ENCODE results near the gene SMYD3. TPM values are rescaled to one million over a fixed set of nuclear protein-coding genes. Genes with fewer than 3 reads are reported as not detected.

The SMYD3 gene
- total RNA-seq, 2 experiments from 2014 or later, result 17.1 TPM

GRCh38 chr1:246220495-246221065 lies 286.5 kb downstream of the SMYD3 start:
- Mint-ChIP-seq H3K9me3 (peaks cover 4% of the 10 kb centered on the region), H3K27ac (no peak overlapping the region), H3K4me1 (no peaks in the 10 kb centered on the region), H3K27me3 (no peaks in the 10 kb centered on the region), H3K4me3 (no peak overlapping the region), H3K36me3 (ENCODE audit: low read depth) (no peaks in the 10 kb centered on the region)
- CTCF ChIA-PET, result no interaction called here
- POLR2A ChIA-PET, result no interaction called here
- no peak for DNase-seq

DNA sequence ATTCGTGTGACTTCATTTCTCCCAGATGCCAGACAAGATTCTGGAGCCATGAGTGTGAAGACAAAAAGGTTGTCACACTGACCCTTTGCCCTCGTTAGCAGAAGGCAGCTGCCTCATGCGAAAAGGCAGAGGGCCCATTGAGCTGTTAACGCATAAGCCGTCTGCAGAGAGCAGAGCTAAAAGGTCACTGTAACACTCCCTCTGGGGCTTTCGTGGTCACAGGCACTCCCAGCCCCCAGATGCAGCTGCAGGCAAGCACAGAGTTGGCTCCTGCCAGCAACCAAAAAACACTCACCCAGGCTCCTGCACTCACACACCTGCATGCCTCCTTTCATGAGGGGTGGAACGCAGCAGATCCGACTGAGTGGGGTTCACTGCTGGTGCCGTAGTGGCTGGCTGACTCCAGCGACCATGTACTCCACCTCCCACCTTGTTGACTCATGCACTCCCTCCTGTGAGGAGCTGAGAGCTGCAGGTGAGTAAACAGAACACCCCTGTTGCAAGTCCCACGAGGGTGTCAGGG lies 287.5 kb downstream of the SMYD3 start:
- no peak overlapping the region for H3K4me3 Mint-ChIP-seq
- ChIA-PET POLR2A (no interaction called here), CTCF (no interaction called here)
- H3K4me1 Mint-ChIP-seq, result no peaks in the 10 kb centered on the region
- H3K9me3 Mint-ChIP-seq, result peaks cover 4% of the 10 kb centered on the region
- H3K27me3 Mint-ChIP-seq, result no peaks in the 10 kb centered on the region
- no peaks in the 10 kb centered on the region for H3K36me3 Mint-ChIP-seq (ENCODE audit: low read depth)
- H3K27ac Mint-ChIP-seq, result no peak overlapping the region
- DNase-seq, result no peak

- H3K9me3 Mint-ChIP-seq, result peaks cover 4% of the 10 kb centered on the region
- H3K27ac Mint-ChIP-seq, result no peak overlapping the region
- no peaks in the 10 kb centered on the region for H3K36me3 Mint-ChIP-seq (ENCODE audit: low read depth)
- H3K4me1 Mint-ChIP-seq, result no peaks in the 10 kb centered on the region
- H3K27me3 Mint-ChIP-seq, result no peaks in the 10 kb centered on the region
- DNase-seq, result no peak
- H3K4me3 Mint-ChIP-seq, result no peak overlapping the region
- ChIA-PET CTCF (interaction anchor here (0.6 kb wide), 1 partner anchor 1052 kb away, joined by 3 read pairs; no protein-coding TSS in a partner anchor), POLR2A (no interaction called here)
These were observed 288.4 kb downstream of the SMYD3 start for GRCh38 chr1:246218686-246219085.

- H3K4me3 Mint-ChIP-seq, result no peak overlapping the region
- no peaks in the 10 kb centered on the region for H3K27me3 Mint-ChIP-seq
- no peak for DNase-seq
- CTCF ChIA-PET, result no interaction called here
- H3K4me1 Mint-ChIP-seq, result no peaks in the 10 kb centered on the region
- no peak overlapping the region for H3K27ac Mint-ChIP-seq
- POLR2A ChIA-PET, result no interaction called here
- H3K9me3 Mint-ChIP-seq, result peaks cover 4% of the 10 kb centered on the region
- no peaks in the 10 kb centered on the region for H3K36me3 Mint-ChIP-seq (ENCODE audit: low read depth)
These were observed 290.2 kb downstream of the SMYD3 start for GRCh38 chr1:246216906-246217305.

- POLR2A ChIA-PET, result no interaction called here
- Mint-ChIP-seq H3K27ac (no peak overlapping the region), H3K27me3 (no peaks in the 10 kb centered on the region), H3K36me3 (ENCODE audit: low read depth) (no peaks in the 10 kb centered on the region), H3K4me3 (no peak overlapping the region), H3K9me3 (no peaks in the 10 kb centered on the region), H3K4me1 (no peaks in the 10 kb centered on the region)
- CTCF ChIA-PET, result no interaction called here
- DNase-seq, result no peak
These were observed 291.6 kb downstream of the SMYD3 start for GRCh38 chr1:246215510-246215903.

GRCh38 chr1:246214708-246215509 lies 292.2 kb downstream of the SMYD3 start:
- no peaks in the 10 kb centered on the region for H3K27me3 Mint-ChIP-seq
- ChIA-PET CTCF (no interaction called here), POLR2A (no interaction called here)
- no peak overlapping the region for H3K4me3 Mint-ChIP-seq
- no peak for DNase-seq
- H3K27ac Mint-ChIP-seq, result no peak overlapping the region
- no peaks in the 10 kb centered on the region for H3K36me3 Mint-ChIP-seq (ENCODE audit: low read depth)
- H3K9me3 Mint-ChIP-seq, result no peaks in the 10 kb centered on the region
- H3K4me1 Mint-ChIP-seq, result no peaks in the 10 kb centered on the region

- Mint-ChIP-seq H3K4me3 (no peak overlapping the region), H3K27ac (no peak overlapping the region)
- CTCF ChIA-PET, result no interaction called here
These were observed 293.1 kb downstream of the SMYD3 start for GRCh38 chr1:246213947-246214346.

DNA sequence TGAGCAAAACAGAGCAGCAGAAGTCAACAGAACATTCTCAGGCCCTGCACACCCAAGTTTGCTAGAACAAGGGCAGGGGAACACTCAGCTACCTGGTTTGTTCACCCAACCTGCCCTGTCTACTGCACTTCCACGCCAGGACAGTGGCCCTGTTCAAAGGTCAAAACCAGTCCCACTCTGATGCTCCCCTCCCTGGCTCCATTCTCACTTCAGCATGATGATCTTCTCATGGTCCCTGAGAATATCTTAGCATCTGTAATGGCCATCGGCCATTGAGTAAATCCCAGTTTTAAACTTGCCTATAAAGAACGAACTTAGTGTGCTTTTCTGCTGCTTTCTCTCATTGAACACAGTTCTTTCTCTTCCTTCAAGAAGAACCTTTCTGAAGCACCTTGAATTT lies 293.6 kb downstream of the SMYD3 start:
- no peak overlapping the region for H3K27ac Mint-ChIP-seq

More at GRCh38 chr1:246213947-246214346, 293.1 kb downstream of the SMYD3 start:
- DNase-seq, result no peak
- Mint-ChIP-seq H3K4me1 (no peaks in the 10 kb centered on the region), H3K9me3 (no peaks in the 10 kb centered on the region), H3K27me3 (no peaks in the 10 kb centered on the region), H3K36me3 (ENCODE audit: low read depth) (no peaks in the 10 kb centered on the region)
- POLR2A ChIA-PET, result no interaction called here

DNA sequence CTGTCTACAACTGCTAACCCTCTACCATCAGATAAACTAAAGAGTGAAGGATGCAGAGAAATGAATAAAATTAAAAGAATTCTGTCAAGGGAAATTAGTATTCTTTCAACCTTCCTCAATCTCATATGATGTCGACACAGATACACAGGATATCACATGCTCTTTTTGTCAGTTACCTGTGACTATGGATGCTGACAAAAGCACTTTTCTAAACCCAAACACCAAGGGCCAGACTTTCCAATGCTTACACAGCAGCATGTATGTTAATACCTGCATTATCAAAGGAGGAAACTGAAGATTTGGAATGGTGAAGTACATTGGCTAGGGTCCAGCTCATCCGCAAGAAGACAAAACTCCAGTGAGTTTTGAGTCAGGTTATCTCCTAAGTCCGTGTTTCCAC lies 294.0 kb downstream of the SMYD3 start:
- ChIA-PET POLR2A (no interaction called here), CTCF (no interaction called here)
- Mint-ChIP-seq H3K4me1 (no peaks in the 10 kb centered on the region), H3K4me3 (no peak overlapping the region), H3K27me3 (no peaks in the 10 kb centered on the region), H3K9me3 (no peaks in the 10 kb centered on the region), H3K36me3 (ENCODE audit: low read depth) (no peaks in the 10 kb centered on the region), H3K27ac (no peak overlapping the region)
- no peak for DNase-seq

More for the DNA sequence above, 293.6 kb downstream of the SMYD3 start:
- Mint-ChIP-seq H3K27me3 (no peaks in the 10 kb centered on the region), H3K4me1 (no peaks in the 10 kb centered on the region), H3K4me3 (no peak overlapping the region), H3K9me3 (no peaks in the 10 kb centered on the region), H3K36me3 (ENCODE audit: low read depth) (no peaks in the 10 kb centered on the region)
- POLR2A ChIA-PET, result no interaction called here
- CTCF ChIA-PET, result no interaction called here
- no peak for DNase-seq

DNA sequence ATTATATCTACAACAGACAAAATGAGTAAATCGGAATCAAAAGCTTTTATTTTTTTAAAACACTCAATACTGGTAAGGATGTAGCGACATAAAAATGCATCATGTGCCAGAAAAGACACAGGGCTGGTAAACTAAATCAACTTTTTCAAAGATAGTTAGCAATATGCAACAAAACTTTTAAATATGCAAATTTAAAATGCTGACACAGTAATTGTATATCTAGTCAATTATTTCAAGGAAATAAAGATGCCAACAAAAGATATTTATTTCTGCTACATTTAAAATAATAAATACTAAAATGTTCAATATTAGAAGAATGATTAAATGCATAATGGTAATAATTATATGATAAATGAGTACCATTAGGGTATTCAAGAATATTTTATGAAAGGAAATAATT lies 295.1 kb downstream of the SMYD3 start:
- Mint-ChIP-seq H3K36me3 (ENCODE audit: low read depth) (no peaks in the 10 kb centered on the region), H3K27me3 (no peaks in the 10 kb centered on the region), H3K27ac (no peak overlapping the region), H3K9me3 (no peaks in the 10 kb centered on the region), H3K4me3 (no peak overlapping the region), H3K4me1 (no peaks in the 10 kb centered on the region)
- CTCF ChIA-PET, result no interaction called here
- POLR2A ChIA-PET, result no interaction called here
- no peak for DNase-seq

DNA sequence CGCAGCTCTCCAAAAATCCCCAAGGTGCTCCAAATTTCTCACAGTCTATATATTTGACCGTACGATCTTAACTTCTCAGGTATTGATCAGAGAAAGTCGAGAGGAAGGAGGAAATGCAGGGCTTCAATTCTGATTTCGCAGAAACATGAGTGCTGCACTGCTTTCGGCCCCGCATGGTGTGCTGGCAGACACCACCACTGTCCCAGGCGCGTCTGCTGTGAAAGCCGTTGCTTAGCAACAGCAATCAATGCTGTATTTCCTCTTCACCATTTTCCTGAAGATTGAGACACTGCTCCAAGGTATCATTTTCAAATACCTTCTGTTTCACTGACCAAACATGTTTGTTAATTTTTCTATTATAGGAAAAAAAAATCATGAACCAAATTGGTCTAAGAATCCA lies 296.3 kb downstream of the SMYD3 start:
- CTCF ChIA-PET, result no interaction called here
- POLR2A ChIA-PET, result no interaction called here
- Mint-ChIP-seq H3K4me3 (no peak overlapping the region), H3K27me3 (no peaks in the 10 kb centered on the region), H3K36me3 (ENCODE audit: low read depth) (no peaks in the 10 kb centered on the region), H3K4me1 (no peaks in the 10 kb centered on the region), H3K9me3 (no peaks in the 10 kb centered on the region), H3K27ac (no peak overlapping the region)
- DNase-seq, result no peak

- Mint-ChIP-seq H3K4me3 (no peak overlapping the region), H3K27ac (no peak overlapping the region), H3K27me3 (no peaks in the 10 kb centered on the region), H3K9me3 (no peaks in the 10 kb centered on the region), H3K36me3 (ENCODE audit: low read depth) (no peaks in the 10 kb centered on the region), H3K4me1 (no peaks in the 10 kb centered on the region)
- POLR2A ChIA-PET, result no interaction called here
- no peak for DNase-seq
- CTCF ChIA-PET, result no interaction called here
These were observed 299.0 kb downstream of the SMYD3 start for GRCh38 chr1:246208105-246208504.

- H3K4me3 Mint-ChIP-seq, result no peak overlapping the region
- DNase-seq, result no peak
- H3K9me3 Mint-ChIP-seq, result no peaks in the 10 kb centered on the region
- H3K27ac Mint-ChIP-seq, result no peak overlapping the region
- CTCF ChIA-PET, result no interaction called here
- POLR2A ChIA-PET, result no interaction called here
- H3K36me3 Mint-ChIP-seq (ENCODE audit: low read depth), result no peaks in the 10 kb centered on the region
- no peaks in the 10 kb centered on the region for H3K4me1 Mint-ChIP-seq
- H3K27me3 Mint-ChIP-seq, result no peaks in the 10 kb centered on the region
These were observed 303.9 kb downstream of the SMYD3 start for GRCh38 chr1:246203180-246203579.

GRCh38 chr1:246200738-246201137 lies 306.3 kb downstream of the SMYD3 start:
- H3K36me3 Mint-ChIP-seq (ENCODE audit: low read depth), result no peaks in the 10 kb centered on the region
- ChIA-PET POLR2A (no interaction called here), CTCF (no interaction called here)
- H3K27ac Mint-ChIP-seq, result no peak overlapping the region
- no peaks in the 10 kb centered on the region for H3K27me3 Mint-ChIP-seq
- no peak overlapping the region for H3K4me3 Mint-ChIP-seq
- DNase-seq, result no peak
- no peaks in the 10 kb centered on the region for H3K9me3 Mint-ChIP-seq
- H3K4me1 Mint-ChIP-seq, result no peaks in the 10 kb centered on the region

Data from activated CD4-positive, alpha-beta T cell treated with anti-CD3 and anti-CD28 coated beads, Interleukin-2, amount 10 ng/mL, durations not matched to agents 7 days and 5 days (primary cell).